T-cell (primary cell): ENCODE measurements around the gene JPH2. TPM values are rescaled to one million over a fixed set of nuclear protein-coding genes. Genes with fewer than 3 reads are reported as not detected.

Experiments
- ATAC-seq, 4 experiments: fragments of 200-7000 bp in 3 of 4; fragments of 150-1000 bp in 1 of 4; cut with Tn5 transposase; replicated peaks in 1 of 4; 1 replicate in 3 of 4; 2 replicates in 1 of 4; pipeline ENCODE4 v1.10.0; 2021; ENCODE audit warnings: moderate library complexity in 3 of 4, mild to moderate bottlenecking in 2 of 4, moderate number of reproducible peaks in 1 of 4
- CTCF ChIA-PET, 2 donors: fragments of 300-600 bp; sonication (Branson Sonifier 250); formaldehyde crosslinking; loops; one replicate each; lab custom pipeline; 2022; ENCODE audit warnings: antibody characterized with exemption in 2 of 2; lab: Charles Lee
- POLR2A ChIA-PET, 2 donors: fragments of 300-600 bp; sonication (Branson Sonifier 250); formaldehyde crosslinking; loops; one replicate each; lab custom pipeline; 2022; ENCODE audit warnings: antibody characterized with exemption in 2 of 2; lab: Charles Lee
- DNase-seq, 35 experiments: peaks; one replicate each; pipeline versions ENCODE4 v3.0.0 to v3.0.0-alpha.2; 2013 to 2023
- H3K27ac ChIP-seq: one replicate; pipeline ENCODE4 v1.5.1; 2013; ENCODE audit warnings: low read length
- H3K27me3 ChIP-seq, 2 experiments: replicated peaks in 1 of 2; 1 replicate in 1 of 2; 2 replicates in 1 of 2; pipeline versions ENCODE4 v1.6.1 to v1.7.0; 2013; ENCODE audit warnings: low read length in 1 of 2, mixed read lengths in 1 of 2; ENCODE audit not compliant: control insufficient read depth in 2 of 2, insufficient read depth in 2 of 2; ENCODE audit errors: extremely low read depth in 1 of 2
- H3K36me3 ChIP-seq, 2 donors: 1 replicate in 1 of 2; 2 replicates in 1 of 2; pipeline versions ENCODE4 v1.6.1 to v1.7.0; 2013; ENCODE audit warnings: low read length in 1 of 2; ENCODE audit not compliant: control insufficient read depth in 2 of 2, insufficient read depth in 1 of 2; ENCODE audit errors: extremely low read depth in 1 of 2
- H3K4me1 ChIP-seq, 2 experiments: 1 replicate in 1 of 2; 2 replicates in 1 of 2; pipeline versions ENCODE4 v1.6.1 to v1.7.0; 2013; ENCODE audit warnings: low read length in 2 of 2, mixed read lengths in 1 of 2; ENCODE audit not compliant: insufficient read depth in 2 of 2, control insufficient read depth in 1 of 2; ENCODE audit errors: extremely low read depth in 1 of 2
- H3K4me3 ChIP-seq, 2 donors: 1 replicate in 1 of 2; 2 replicates in 1 of 2; pipeline versions ENCODE4 v1.5.1 to v1.7.0; 2013; ENCODE audit warnings: mild to moderate bottlenecking in 2 of 2, low read length in 1 of 2, moderate library complexity in 1 of 2; ENCODE audit not compliant: control insufficient read depth in 1 of 2; ENCODE audit errors: extremely low read depth in 1 of 2
- H3K9me3 ChIP-seq: 2 replicates; pipeline ENCODE4 v1.7.0; 2013
- H3K27ac Mint-ChIP-seq, 2 donors: one replicate each; pipeline ENCODE4 v1.8.0; 2020 to 2021; ENCODE audit warnings: mild to moderate bottlenecking in 2 of 2, mixed read lengths in 2 of 2
- H3K27me3 Mint-ChIP-seq, 2 donors: one replicate each; pipeline ENCODE4 v1.8.0; 2021 to 2022; ENCODE audit warnings: mixed read lengths in 2 of 2
- H3K36me3 Mint-ChIP-seq: one replicate; pipeline ENCODE4 v1.8.0; 2021; ENCODE audit warnings: mixed read lengths
- H3K4me1 Mint-ChIP-seq, 3 donors: one replicate each; pipeline ENCODE4 v1.8.0; 2020 to 2022; ENCODE audit warnings: mixed read lengths in 3 of 3, mild to moderate bottlenecking in 1 of 3
- H3K4me3 Mint-ChIP-seq, 3 donors: one replicate each; pipeline ENCODE4 v1.8.0; 2020 to 2022; ENCODE audit warnings: mild to moderate bottlenecking in 3 of 3, mixed read lengths in 3 of 3, moderate library complexity in 3 of 3
- H3K9me3 Mint-ChIP-seq, 3 donors: one replicate each; pipeline ENCODE4 v1.8.0; 2020 to 2022; ENCODE audit warnings: mixed read lengths in 3 of 3
- WGBS: methylation state at CpG from one replicate; pipeline ENCODE4 v1.1.5; 2013; ENCODE audit warnings: missing lambda C conversion rate; ENCODE audit not compliant: insufficient coverage; 5-methylcytosine and 5-hydroxymethylcytosine counted together
- total RNA-seq, 35 experiments: library from RNA in 6 of 35; stranded (reverse) in 6 of 35; fragments of 120-200 nt in 1 of 35; gene quantifications; one replicate each; pipeline versions ENCODE4 v1.2.1 to v1.2.4 and lab custom pipeline; 2013 to 2026

Gene JPH2
- total RNA-seq, 5 donors from 2014 or later (not counting 1 experiment from before 2014, with no cell fraction given), result 0.06 to 0.15 (median 0.09) TPM; not detected in 2

GRCh38 chr20:44217342-44218092, 30.5 kb upstream of the JPH2 start:
- Histone ChIP-seq H3K4me3 (peak overlapping the region; percentile 40 to 54), H3K9me3 (no peaks in the 10 kb centered on the region), H3K36me3 (peaks cover 0 to 2% of the 10 kb centered on the region in 2 donors), H3K27me3 (no peaks in the 10 kb centered on the region), H3K4me1 (peaks cover 39 to 52% of the 10 kb centered on the region in 2 experiments), H3K27ac (peak overlapping the region; percentile 76)
- Mint-ChIP-seq H3K27ac (peak overlapping the region; percentile 95 to 96), H3K4me3 (peak overlapping the region; percentile 78 to 85 (median 78)), H3K4me1 (peaks cover 65 to 77% (median 75%) of the 10 kb centered on the region in 3 donors), H3K27me3 (no peaks in the 10 kb centered on the region), H3K36me3 (peaks cover 14% of the 10 kb centered on the region), H3K9me3 (no peaks in the 10 kb centered on the region)
- CTCF ChIA-PET, result interaction anchor here (0.6 to 8.2 kb wide), 32 partner anchors 7 to 649 kb away, joined by 3 to 246 read pairs (median 4); partner anchors contain the start of genes FITM2 (in 2 of the 2), OSER1 (in 1 of the 2), SERINC3 (in 1 of the 2) and TTPAL (in 1 of the 2)
- POLR2A ChIA-PET, result interaction anchor here (0.6 to 0.7 kb wide), 3 partner anchors 16 to 1385 kb away, joined by 3 read pairs; partner anchors contain the start of gene FITM2 (in 1 of the 2)
- WGBS, result 0% methylated on average over 2 of the region's 11 CpGs
- peak; percentile 50 to 66 (median 54) for ATAC-seq
- peak; percentile 38 to 88 (median 61) for DNase-seq

DNA sequence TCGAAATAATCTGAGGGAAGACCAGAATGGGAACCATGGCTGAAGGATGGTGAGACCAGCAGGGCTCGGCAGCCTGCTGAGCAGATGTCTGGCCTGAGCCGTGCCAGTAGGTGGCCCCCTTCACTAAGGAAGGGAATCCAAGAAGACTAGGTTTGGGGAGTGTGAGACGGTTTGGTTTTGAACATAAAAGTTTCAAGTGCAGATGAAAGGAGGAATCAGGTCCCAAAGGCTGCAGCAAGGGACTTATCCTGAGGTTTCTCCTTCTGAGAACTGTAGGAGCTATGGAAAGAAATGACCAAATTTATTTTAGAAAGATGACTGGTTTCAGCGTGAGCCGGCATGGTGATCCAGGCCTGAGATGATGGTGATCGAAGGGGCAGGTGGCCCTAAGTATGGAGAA, 28.1 kb upstream of the JPH2 start:
- Histone ChIP-seq H3K36me3 (peaks cover 0 to 2% of the 10 kb centered on the region in 2 donors), H3K27me3 (no peaks in the 10 kb centered on the region), H3K9me3 (no peaks in the 10 kb centered on the region), H3K4me3 (no peak overlapping the region), H3K4me1 (peaks cover 34 to 58% of the 10 kb centered on the region in 2 experiments), H3K27ac (no peak overlapping the region)
- Mint-ChIP-seq H3K9me3 (no peaks in the 10 kb centered on the region), H3K4me1 (peaks cover 68 to 78% (median 78%) of the 10 kb centered on the region in 3 donors), H3K27me3 (no peaks in the 10 kb centered on the region), H3K4me3 (peak overlapping the region in 1 of 3 donors; percentile 39), H3K36me3 (peaks cover 14% of the 10 kb centered on the region), H3K27ac (peak overlapping the region; percentile 36 to 88)
- ATAC-seq (no peak), DNase-seq (peak; percentile 49 to 84 (median 73))
- 50% methylated on average over 7 of the region's 7 CpGs for WGBS
- POLR2A ChIA-PET, result interaction anchor here (0.6 to 1.0 kb wide), 3 partner anchors 96 to 432 kb away, joined by 3 to 7 read pairs (median 4); partner anchors contain the start of gene FITM2 (in 1 of the 2)
- CTCF ChIA-PET, result interaction anchor here (0.8 to 8.2 kb wide), 8 partner anchors 9 to 395 kb away, joined by 3 to 246 read pairs (median 4); partner anchors contain the start of gene FITM2 (in 2 of the 2)

GRCh38 chr20:44212792-44213191, 25.8 kb upstream of the JPH2 start:
- H3K4me1 ChIP-seq, result peaks cover 35 to 45% of the 10 kb centered on the region in 2 experiments
- peaks cover 14% of the 10 kb centered on the region for H3K36me3 Mint-ChIP-seq
- DNase-seq (no peak), ATAC-seq (no peak)
- ChIA-PET CTCF (interaction anchor here (1.9 to 8.2 kb wide), 2 partner anchors 97 to 98 kb away, joined by 13 to 111 read pairs; partner anchors contain the start of gene FITM2 (in 2 of the 2)), POLR2A (interaction anchor here in 1 of 2 donors (0.6 kb wide), 1 partner anchor 59 kb away, joined by 3 read pairs; no protein-coding TSS in a partner anchor)
- H3K9me3 ChIP-seq, result no peaks in the 10 kb centered on the region
- WGBS, result 100% methylated on average over 1 of the region's 4 CpGs
- no peak overlapping the region for H3K27ac ChIP-seq
- H3K4me1 Mint-ChIP-seq, result peaks cover 67 to 78% (median 76%) of the 10 kb centered on the region in 3 donors
- peak overlapping the region; percentile 99 for H3K27ac Mint-ChIP-seq
- no peaks in the 10 kb centered on the region for H3K27me3 ChIP-seq
- H3K27me3 Mint-ChIP-seq, result no peaks in the 10 kb centered on the region
- H3K4me3 Mint-ChIP-seq, result peak overlapping the region in 2 of 3 donors; percentile 97 to 99
- no peaks in the 10 kb centered on the region for H3K9me3 Mint-ChIP-seq
- H3K36me3 ChIP-seq, result peaks cover 0 to 2% of the 10 kb centered on the region in 2 donors
- no peak overlapping the region for H3K4me3 ChIP-seq

DNA sequence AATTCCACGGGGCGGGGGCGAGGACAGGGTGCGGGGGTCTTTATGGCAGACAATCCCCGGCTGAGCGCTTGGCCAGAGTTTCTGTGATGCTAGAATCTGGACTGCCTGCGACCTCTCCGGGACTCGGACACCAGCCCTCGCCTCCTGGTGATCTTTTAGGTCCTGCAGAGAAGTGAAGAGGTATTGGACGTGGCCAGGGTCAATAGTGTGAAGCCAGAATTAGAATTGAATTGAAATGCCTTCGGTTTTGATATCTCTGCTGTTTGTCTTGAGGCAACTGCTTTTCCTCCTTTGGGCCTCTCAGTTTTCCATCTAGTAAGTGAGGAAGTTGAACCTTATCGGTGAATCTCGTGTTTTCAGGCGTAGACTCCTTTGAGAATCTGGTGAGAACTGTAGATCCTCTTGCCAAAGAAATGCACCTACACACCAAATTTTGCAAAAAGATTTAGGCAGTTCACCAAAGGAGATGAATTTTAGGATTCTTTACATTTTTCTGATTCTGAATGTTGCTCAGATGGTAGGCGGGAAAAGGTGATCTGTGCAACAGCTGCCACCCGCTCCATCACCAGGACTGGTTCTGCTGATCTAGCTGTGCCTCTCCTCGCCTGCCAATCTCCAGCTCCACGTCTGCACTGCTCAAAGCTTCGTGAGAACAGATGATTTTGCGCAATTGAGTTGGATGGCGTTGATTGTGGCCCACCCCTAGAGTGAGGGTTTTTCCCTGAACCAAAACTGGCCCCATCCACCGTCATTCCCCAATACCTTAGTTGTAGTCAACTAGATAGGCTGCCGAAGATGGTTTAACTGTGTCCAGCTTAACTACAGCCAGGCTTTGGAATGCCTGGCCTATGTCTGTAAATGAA, 24.4 kb upstream of the JPH2 start:
- peaks cover 73 to 77% (median 77%) of the 10 kb centered on the region in 3 donors for H3K4me1 Mint-ChIP-seq
- CTCF ChIA-PET, result interaction anchor here (0.5 to 1.9 kb wide), 5 partner anchors 98 to 728 kb away, joined by 3 to 13 read pairs (median 3); partner anchors contain the start of gene FITM2 (in 1 of the 2)
- ATAC-seq (peak in 1 of 4 experiments; percentile 0), DNase-seq (peak in 8 of 35 experiments; percentile 14 to 49 (median 25))
- peak overlapping the region; percentile 96 to 99 (median 97) for H3K4me3 Mint-ChIP-seq
- Histone ChIP-seq H3K27ac (peak overlapping the region; percentile 87), H3K27me3 (no peaks in the 10 kb centered on the region), H3K4me3 (peak overlapping the region; percentile 78 to 81), H3K9me3 (no peaks in the 10 kb centered on the region), H3K4me1 (peaks cover 28 to 33% of the 10 kb centered on the region in 2 experiments), H3K36me3 (peaks cover 0 to 2% of the 10 kb centered on the region in 2 donors)
- WGBS, result 16% methylated on average over 16 of the region's 24 CpGs
- H3K27me3 Mint-ChIP-seq, result no peaks in the 10 kb centered on the region
- peaks cover 16% of the 10 kb centered on the region for H3K36me3 Mint-ChIP-seq
- POLR2A ChIA-PET, result interaction anchor here (0.7 to 0.9 kb wide), 2 partner anchors 100 to 394 kb away, joined by 3 to 4 read pairs; partner anchors contain the start of gene FITM2 (in 1 of the 2)
- H3K9me3 Mint-ChIP-seq, result no peaks in the 10 kb centered on the region
- H3K27ac Mint-ChIP-seq, result peak overlapping the region; percentile 99

GRCh38 chr20:44210406-44211176, 23.6 kb upstream of the JPH2 start, which contains the start of gene OSER1:
Gene OSER1, minus strand, starts transcription at chr20:44210771. Its CDS starts 3,814 bp downstream, at chr20:44206957.
- Mint-ChIP-seq H3K4me1 (peaks cover 71 to 74% (median 74%) of the 10 kb centered on the region in 3 donors), H3K4me3 (peak within 1 kb of the TSS; percentile 96 to 99 (median 97)), H3K36me3 (peaks cover 16% of the 10 kb centered on the region), H3K27ac (peak within 1 kb of the TSS; percentile 99), H3K27me3 (no peaks in the 10 kb centered on the region), H3K9me3 (no peaks in the 10 kb centered on the region)
- no peaks in the 10 kb centered on the region for H3K27me3 ChIP-seq
- H3K36me3 ChIP-seq, result peaks cover 0 to 8% of the 10 kb centered on the region in 2 donors
- peak; percentile 87 to 91 (median 88) for ATAC-seq
- CTCF ChIA-PET, result interaction anchor here in 1 of 2 donors (1.0 kb wide), 1 partner anchor 8 kb away, joined by 4 read pairs; no protein-coding TSS in a partner anchor
- H3K4me3 ChIP-seq, result peak within 1 kb of the TSS; percentile 85 to 92
- POLR2A ChIA-PET, result no interaction called here
- no peaks in the 10 kb centered on the region for H3K9me3 ChIP-seq
- under 1% methylated on average over 63 of the region's 79 CpGs for WGBS
- H3K27ac ChIP-seq, result peak within 1 kb of the TSS; percentile 87
- DNase-seq, result peak; percentile 96 to 99 (median 98)
- peaks cover 28 to 33% of the 10 kb centered on the region in 2 experiments for H3K4me1 ChIP-seq
